HT-29 (cell line): ENCODE measurements around the gene MB. TPM values are rescaled to one million over a fixed set of nuclear protein-coding genes. Genes with fewer than 3 reads are reported as not detected.

ENCODE experiments used
- DNase-seq: peaks from one replicate; pipeline ENCODE4 v3.0.0-alpha.2; 2015; ENCODE audit warnings: low spot score
- total RNA-seq: library from RNA; depleted of rRNA; stranded (reverse); fragments of >200 nt; shearing (Covaris generic); gene quantifications from 2 replicates; pipeline ENCODE4 v1.2.3, GENCODE V29; 2014

MB gene
- total RNA-seq, 1 experiment from 2014 or later, result 0.79 TPM

- no peak for DNase-seq
Measured at GRCh38 chr22:35597692-35598395, 19.3 kb downstream of the MB start.

DNA sequence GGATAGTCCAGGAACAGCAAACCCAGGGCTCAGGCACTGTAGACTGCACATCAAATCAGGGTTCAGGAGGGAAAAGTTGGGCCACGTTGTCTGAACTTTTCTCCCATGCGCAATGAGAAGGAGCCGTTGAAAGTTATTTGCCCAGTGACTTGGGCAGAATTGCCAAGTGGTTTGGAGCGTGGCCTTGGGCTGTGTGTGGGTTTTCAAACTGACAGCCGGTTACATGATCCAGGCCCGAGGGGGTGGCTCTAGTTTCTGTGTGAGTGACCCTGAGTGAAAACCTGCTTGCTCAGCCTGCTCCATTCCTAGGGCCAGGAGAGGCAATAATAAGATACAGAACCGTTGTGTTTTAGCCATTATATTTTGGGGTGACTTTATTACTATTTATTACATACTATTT lies 20.3 kb downstream of the MB start:
- DNase-seq, result no peak

- no peak for DNase-seq
Measured at GRCh38 chr22:35594686-35595085, 22.4 kb downstream of the MB start.

GRCh38 chr22:35593891-35594470 lies 23.1 kb downstream of the MB start:
- DNase-seq, result no peak

DNA sequence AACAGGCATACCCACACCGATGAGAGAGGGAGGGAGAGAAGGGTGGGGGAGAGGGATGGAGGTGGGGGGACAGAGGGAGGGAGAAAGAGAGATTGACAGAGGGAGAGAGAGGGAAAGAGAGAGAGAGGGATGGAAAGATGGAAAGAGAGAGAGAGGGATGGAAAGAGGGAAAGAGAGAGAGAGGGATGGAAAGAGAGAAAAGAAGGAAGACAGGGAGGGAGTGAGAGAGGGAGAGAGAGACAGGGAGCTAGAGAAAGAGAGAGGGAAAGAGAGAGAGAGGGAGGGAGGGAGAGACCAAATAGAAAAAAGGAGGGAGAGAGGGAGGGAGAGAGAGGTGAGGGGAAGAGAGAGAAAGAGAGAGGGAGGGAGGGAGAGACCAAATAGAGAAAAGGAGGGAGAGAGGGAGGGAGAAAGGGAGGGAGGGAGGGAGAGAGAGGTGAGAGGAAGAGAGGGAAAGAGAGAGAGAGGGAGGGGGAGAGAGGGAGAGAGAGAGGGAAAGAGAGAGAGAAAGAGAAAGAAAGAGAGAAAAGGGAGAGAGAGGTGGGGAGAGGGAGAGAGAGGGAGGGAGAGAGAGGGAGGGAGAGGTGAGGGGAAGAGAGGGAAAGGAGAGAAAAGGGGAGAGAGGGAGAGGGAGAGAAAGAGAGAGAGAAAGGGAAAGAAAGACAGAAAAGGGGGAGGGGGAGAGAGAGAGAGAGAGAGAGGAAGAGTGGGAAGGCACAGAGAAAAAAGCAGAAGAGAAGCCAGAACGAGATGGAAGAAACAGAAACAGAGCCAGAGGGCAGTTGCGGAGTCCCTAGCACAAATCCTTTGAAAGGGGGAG lies 23.8 kb downstream of the MB start:
- no peak for DNase-seq

- DNase-seq, result no peak
Measured at GRCh38 chr22:35592418-35592967, 24.6 kb downstream of the MB start.

DNA sequence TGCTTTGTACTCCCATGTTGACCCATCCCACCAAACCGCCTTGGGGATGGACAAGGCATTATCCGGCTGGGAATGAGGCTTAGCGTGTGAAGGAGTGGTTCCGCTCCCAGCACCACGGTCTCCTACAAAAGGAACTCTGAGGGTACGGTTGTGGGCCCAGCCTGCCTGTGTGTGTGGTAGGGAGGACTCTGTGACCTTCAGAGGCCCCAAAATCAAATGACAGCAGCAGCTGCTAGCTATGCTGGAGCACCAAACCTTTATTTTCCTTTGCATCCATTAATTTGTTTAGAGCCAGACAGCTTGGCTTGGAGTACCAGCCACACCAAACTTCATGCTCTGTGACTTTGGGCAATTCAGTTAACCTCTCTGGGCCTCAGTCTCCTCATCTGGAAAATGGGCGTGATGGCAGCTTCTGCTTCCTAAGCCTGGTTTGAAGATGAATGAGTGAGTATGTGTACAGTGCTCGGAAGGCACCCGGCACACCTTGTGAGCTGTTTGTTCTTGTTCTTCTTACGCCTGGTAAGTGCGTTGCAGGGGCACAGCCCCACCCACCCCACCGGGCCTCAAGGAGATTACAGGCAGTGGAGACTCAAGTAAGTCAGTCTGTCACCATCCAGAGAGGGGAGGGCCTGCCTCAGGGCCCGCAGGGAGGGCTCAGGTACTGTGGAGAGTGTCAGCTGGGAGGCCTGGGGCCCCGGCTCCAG lies 25.3 kb downstream of the MB start:
- DNase-seq, result no peak

DNA sequence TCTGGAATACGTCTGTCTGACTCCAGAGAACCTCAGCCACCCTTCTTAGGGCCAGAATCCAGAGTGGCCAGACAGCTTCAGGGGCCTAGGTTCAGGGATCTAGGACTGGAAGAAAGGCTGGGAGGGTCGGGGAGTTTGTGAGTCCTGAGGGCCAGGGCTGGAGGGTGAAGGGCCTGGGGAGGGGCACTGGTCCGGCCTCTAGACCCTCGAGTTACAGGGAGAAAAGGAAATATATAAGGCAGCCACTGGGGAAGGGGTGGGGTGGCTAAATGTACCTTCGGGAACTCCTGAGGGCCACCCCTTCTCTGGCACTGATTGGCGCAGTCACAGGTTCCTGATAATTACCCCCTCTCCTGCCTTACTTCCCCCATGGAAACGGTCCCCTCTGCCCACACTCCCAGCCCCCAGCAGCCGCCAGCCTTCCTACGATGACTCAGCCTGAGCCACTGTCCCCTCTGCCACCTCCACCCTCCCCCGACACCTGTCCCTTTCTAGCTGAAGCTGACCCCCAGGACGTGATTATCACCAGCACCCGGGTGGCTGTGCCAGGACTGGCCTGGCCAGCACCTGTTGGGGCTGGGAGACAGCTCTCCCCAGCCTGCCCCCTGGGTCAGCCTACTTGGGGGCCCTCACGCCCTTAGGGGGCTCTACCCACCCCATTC lies 26.4 kb downstream of the MB start:
- no peak for DNase-seq

- DNase-seq, result no peak
Measured at GRCh38 chr22:35589756-35590093, 27.4 kb downstream of the MB start.

DNA sequence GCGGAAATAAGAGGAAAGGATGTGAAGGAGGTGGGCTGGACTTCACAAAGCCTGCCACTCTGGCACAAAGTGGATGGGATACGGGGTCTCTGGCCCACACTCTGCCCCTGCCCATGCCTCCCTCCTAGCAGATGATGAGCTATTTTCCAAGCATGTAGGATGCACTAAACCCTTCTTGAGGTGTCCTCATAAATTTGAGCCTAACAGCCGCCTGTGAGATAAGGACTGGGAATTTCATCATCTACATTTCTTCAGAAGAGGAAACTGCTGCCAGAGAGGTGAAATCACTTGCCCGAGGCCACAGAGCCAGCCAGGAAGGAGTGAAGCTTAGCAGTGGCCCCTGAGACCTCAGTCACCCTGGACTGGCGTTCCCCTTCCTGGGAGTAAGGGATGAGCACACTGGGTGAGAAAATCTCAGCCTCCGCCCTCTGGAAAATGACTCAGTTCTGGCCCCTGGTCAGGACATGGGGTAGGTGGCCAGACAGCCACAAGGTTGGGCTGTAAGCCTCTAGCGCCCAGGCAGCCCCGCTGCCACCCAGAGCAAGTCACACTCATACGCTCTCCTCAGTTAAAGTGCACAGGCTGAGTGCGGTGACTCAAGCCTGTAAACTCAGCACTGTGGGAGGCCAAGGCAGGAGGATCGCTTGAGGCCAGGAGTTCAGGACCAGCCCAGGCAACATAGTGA lies 27.9 kb downstream of the MB start:
- no peak for DNase-seq

DNA sequence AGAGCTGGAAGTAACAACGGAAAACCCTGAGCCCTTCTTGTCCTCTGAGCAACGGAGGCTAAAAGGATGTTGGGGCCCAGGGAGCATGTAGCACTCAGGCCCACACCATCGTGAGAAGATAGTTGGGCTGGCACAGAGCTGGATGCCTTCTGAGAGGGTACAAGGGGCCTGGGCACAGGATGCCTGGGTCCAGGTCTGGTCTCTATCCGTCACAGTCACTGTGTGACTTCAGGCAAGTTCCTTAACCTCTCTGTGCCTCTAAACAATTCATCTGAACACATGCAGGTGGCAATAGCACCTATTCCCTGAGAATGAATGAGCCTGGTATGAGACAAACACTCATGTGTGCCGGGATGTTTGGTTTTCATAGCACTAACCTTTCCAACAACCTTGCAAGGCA lies 29.2 kb downstream of the MB start:
- no peak for DNase-seq

GRCh38 chr22:35587447-35587870 lies 29.7 kb downstream of the MB start:
- DNase-seq, result peak; percentile 38

GRCh38 chr22:35586771-35587170 lies 30.4 kb downstream of the MB start:
- no peak for DNase-seq

- DNase-seq, result peak; percentile 60
Measured at GRCh38 chr22:35582861-35583670, 34.1 kb downstream of the MB start.

- no peak for DNase-seq
Measured at GRCh38 chr22:35582218-35582860, 34.8 kb downstream of the MB start.

DNA sequence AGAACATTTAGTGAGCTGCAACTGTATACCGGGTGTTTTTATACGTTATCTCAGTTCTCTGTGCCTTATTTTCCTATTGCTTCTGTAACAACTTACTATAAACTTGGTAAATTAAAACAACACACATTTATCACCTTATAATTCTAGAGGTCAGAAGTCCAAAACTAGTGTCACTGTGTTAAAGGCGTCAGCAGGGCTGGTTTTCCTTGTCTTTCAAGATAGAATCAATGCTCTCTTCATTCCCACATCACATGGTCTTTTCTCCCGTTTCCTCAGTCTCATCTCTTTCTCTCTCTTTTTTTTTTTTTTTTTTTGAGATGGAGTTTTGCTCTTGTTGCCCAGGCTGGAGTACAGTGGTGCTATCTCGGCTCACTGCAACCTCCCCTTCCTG lies 36.1 kb downstream of the MB start:
- DNase-seq, result no peak

DNA sequence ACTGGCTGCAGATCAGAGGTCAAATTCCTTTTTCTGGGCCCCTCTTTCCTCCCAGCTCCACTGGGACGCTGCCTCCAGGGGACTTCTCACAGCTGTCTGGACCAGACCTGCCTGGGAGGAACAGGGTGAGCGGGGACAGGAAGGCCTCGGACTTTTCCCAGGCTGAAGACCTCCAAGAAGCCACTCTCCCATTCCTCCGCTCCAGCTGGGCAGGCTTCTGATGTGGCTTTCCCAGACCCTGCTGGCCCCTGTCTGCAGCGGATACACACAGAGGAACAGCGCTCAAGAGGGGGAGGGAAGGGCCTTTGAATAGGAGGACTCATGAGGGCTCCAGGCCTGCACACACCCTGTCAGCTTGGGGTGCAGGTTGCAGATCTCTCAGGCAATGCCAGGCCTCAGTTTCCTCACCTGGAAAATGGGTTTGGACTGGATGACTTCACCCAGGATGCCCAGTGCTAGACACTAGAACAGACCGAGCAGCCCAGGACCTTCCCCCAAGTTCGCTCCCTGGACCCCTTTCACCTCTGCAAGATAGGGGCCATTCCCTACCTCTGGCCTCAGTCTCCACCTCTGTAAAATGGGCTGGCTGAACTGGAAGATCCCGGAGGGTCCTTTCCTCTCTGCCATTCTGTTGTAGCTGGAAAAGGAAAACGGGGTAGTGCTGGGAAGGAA lies 36.6 kb downstream of the MB start:
- DNase-seq, result no peak

DNA sequence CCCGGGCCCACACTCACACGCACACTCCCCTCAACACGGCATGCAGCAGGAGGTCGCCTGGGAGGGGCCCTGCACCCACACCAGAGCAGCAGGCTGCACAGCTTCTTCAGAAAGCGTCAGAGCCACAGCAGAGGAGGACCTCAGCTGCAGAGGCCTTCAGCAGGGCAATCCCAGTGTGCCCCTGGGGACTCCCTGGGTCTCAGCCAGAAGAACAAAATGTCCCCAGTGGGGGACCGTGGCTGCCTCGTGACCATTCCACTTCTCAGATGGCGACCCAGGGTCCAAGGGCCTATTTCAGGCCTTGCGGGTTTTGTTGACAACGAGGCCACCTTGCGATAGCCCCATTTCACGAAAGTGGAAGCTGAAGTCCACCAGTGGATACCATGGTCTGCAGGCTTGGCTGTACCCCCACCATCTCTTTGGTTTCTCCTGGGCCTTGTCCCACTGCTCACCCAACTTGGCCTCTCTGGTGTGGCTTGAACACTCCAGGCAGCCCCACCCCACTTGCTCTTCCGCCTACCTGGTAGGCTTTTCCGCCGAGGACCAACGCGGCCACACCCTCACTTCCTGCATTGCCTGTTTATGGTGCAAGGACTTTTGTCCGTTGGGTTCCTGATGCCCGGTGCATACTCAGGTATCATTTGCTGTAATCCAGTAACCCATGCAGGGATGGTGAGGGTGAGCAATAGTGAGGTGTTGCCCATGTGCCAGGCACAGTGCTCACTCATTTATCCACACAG lies 38.1 kb downstream of the MB start:
- DNase-seq, result no peak
